Kidney (tissue), 14 donors: ENCODE measurements around the gene DUS3L. TPM values are rescaled to one million over a fixed set of nuclear protein-coding genes. Genes with fewer than 3 reads are reported as not detected.

Experiments used
- DNase-seq, 5 donors: peaks; one replicate each; pipeline ENCODE4 v3.0.0-alpha.2; 2013 to 2020
- FAIRE-seq: peaks from 2 replicates; lab custom pipeline; 2012; peaks lifted over from hg19 to GRCh38; lab: Jason Lieb, UNC
- H3K27ac ChIP-seq, 2 donors: one replicate each; pipeline ENCODE4 v1.7.0; 2013; ENCODE audit warnings: low read depth in 2 of 2, low read length in 2 of 2, inconsistent platforms in 1 of 2
- H3K27me3 ChIP-seq: one replicate; pipeline ENCODE4 v1.7.1; 2013; ENCODE audit warnings: low read length, inconsistent platforms; ENCODE audit not compliant: control insufficient read depth, insufficient read depth
- H3K36me3 ChIP-seq, 3 donors: one replicate each; pipeline versions ENCODE4 v1.7.0 to v1.7.1; 2013; ENCODE audit warnings: low read length in 3 of 3, control low read depth in 1 of 3, inconsistent platforms in 1 of 3; ENCODE audit not compliant: insufficient read depth in 3 of 3, control insufficient read depth in 2 of 3
- H3K4me1 ChIP-seq, 3 donors: one replicate each; pipeline versions ENCODE4 v1.7.0 to v1.7.1; 2013; ENCODE audit warnings: low read length in 3 of 3, inconsistent platforms in 1 of 3, low read depth in 1 of 3; ENCODE audit not compliant: control insufficient read depth in 2 of 3, insufficient read depth in 2 of 3
- H3K4me3 ChIP-seq, 3 donors: one replicate each; pipeline versions ENCODE4 v1.7.0 to v1.8.1; 2013; ENCODE audit warnings: low read length in 3 of 3, control low read depth in 1 of 3, inconsistent platforms in 1 of 3
- H3K9ac ChIP-seq, 3 donors: one replicate each; pipeline versions ENCODE4 v1.7.0 to v1.7.1; 2013; ENCODE audit warnings: low read length in 3 of 3, control low read depth in 1 of 3, inconsistent platforms in 1 of 3
- H3K9me3 ChIP-seq, 3 donors: one replicate each; pipeline versions ENCODE4 v1.7.0 to v1.7.1; 2013; ENCODE audit warnings: low read length in 3 of 3, control low read depth in 1 of 3, inconsistent platforms in 1 of 3; ENCODE audit not compliant: control insufficient read depth in 2 of 3, insufficient read depth in 1 of 3
- intact Hi-C: fragments of 100-400 bp; cut with DNase I; formaldehyde crosslinking; loops from one replicate; pipeline ENCODE4 v1.11.1; 2022
- polyA plus RNA-seq: library from polyadenylated mRNA; stranded (reverse); fragments of 350-450 nt; fragmentation: Illumina TruSeq; extraction: RNeasy Lipid Tissue Mini Kit (QIAGEN cat#74804); gene quantifications from one replicate; pipeline ENCODE4 v1.2.3, GENCODE V29; 2014; ENCODE audit warnings: low read depth, low replicate concordance; ENCODE audit not compliant: insufficient read depth
- total RNA-seq: library from RNA; stranded (reverse); fragmentation: NEBNext Ultra II Directional; extraction: Animal tissue kit (Norgen Biotek cat#: 25700); gene quantifications from one replicate; pipeline ENCODE4 v1.2.1, GENCODE V29; 2021
- TF ChIP-seq, protein P1 (sequence below): IDR thresholded peaks from 3 replicates; pipeline ENCODE4 v1.5.1; 2012; ENCODE audit warnings: mild to moderate bottlenecking, moderate library complexity, borderline replicate concordance; ENCODE audit not compliant: insufficient read depth; ENCODE audit errors: extremely low read depth
- donor health status: control.
- donor health status: control.
- donor health status: control.
- donor health status: control.
- donor health status: control.
- donor health status: DM: yes; HTN: yes; CAD: no.
- donor health status: Normal renal cell carcinoma (clear cell type).

Gene DUS3L
- total and polyA plus RNA-seq, 2 donors from 2014 or later = 18.1 to 37.6 TPM

- Histone ChIP-seq H3K4me3 (no peak overlapping the region), H3K36me3 (peaks cover 0 to 7% (median 5%) of the 10 kb centered on the region in 3 donors), H3K9me3 (no peaks in the 10 kb centered on the region), H3K9ac (no peak overlapping the region), H3K27me3 (no peaks in the 10 kb centered on the region), H3K27ac (no peak overlapping the region), H3K4me1 (peaks cover 0 to 8% (median 6%) of the 10 kb centered on the region in 3 donors)
- DNase-seq = no peak
- TF ChIP-seq, protein P1, sequence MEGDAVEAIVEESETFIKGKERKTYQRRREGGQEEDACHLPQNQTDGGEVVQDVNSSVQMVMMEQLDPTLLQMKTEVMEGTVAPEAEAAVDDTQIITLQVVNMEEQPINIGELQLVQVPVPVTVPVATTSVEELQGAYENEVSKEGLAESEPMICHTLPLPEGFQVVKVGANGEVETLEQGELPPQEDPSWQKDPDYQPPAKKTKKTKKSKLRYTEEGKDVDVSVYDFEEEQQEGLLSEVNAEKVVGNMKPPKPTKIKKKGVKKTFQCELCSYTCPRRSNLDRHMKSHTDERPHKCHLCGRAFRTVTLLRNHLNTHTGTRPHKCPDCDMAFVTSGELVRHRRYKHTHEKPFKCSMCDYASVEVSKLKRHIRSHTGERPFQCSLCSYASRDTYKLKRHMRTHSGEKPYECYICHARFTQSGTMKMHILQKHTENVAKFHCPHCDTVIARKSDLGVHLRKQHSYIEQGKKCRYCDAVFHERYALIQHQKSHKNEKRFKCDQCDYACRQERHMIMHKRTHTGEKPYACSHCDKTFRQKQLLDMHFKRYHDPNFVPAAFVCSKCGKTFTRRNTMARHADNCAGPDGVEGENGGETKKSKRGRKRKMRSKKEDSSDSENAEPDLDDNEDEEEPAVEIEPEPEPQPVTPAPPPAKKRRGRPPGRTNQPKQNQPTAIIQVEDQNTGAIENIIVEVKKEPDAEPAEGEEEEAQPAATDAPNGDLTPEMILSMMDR = no peak
- intact Hi-C loops = no loop called here
- FAIRE-seq = no peak
These were observed 2.2 kb upstream of the DUS3L start for GRCh38 chr19:5793188-5793587.

- no peak overlapping the region for H3K4me3 ChIP-seq
- FAIRE-seq (no peak), DNase-seq (no peak)
- H3K27ac ChIP-seq = no peak overlapping the region
- H3K9me3 ChIP-seq = no peaks in the 10 kb centered on the region
- TF ChIP-seq, protein P1 = no peak
- H3K9ac ChIP-seq = no peak overlapping the region
- intact Hi-C loops = no loop called here
- H3K36me3 ChIP-seq = peaks cover 0 to 14% (median 12%) of the 10 kb centered on the region in 3 donors
- peaks cover 0 to 8% (median 6%) of the 10 kb centered on the region in 3 donors for H3K4me1 ChIP-seq
- H3K27me3 ChIP-seq = no peaks in the 10 kb centered on the region
These were observed 1.3 kb upstream of the DUS3L start for GRCh38 chr19:5792224-5792623.

- Histone ChIP-seq H3K27me3 (no peaks in the 10 kb centered on the region), H3K4me3 (peak overlapping the region; percentile 84 to 90 (median 88)), H3K9ac (peak overlapping the region in 2 of 3 donors; percentile 16 to 86), H3K36me3 (peaks cover 0 to 27% (median 23%) of the 10 kb centered on the region in 3 donors), H3K9me3 (no peaks in the 10 kb centered on the region), H3K27ac (peak overlapping the region in 1 of 2 donors; percentile 96), H3K4me1 (peaks cover 0 to 8% (median 6%) of the 10 kb centered on the region in 3 donors)
- intact Hi-C loops = no loop called here
- DNase-seq (peak in 1 of 5 donors; percentile 86), FAIRE-seq (no peak)
- TF ChIP-seq, protein P1 = no peak
These were observed 941 bp downstream of the DUS3L start for GRCh38 chr19:5789886-5790558.
